NCI-H2081 treated with DMSO at 0.1 percent for 48 hours (cell line): ENCODE data around the gene UPF3B.
A peak's percentile ranks its signal among the peaks of the same experiment; 100 is the strongest.
"Not testable (repeated sequence)": the region's sequence is repeated elsewhere in the genome, so short reads cannot be mapped to it uniquely, and the experiment has no call there.

Experiments used
- DNase-seq: peaks from one replicate; lab custom pipeline; 2025; lab: John Stamatoyannopoulos, UW

The UPF3B gene

GRCh38 chrX:119852382-119853353 lies at the start of gene UPF3B:
TSS of gene UPF3B (minus strand) at chrX:119852963. CDS start at chrX:119852928, 35 bp downstream.
- DNase-seq = peak; percentile 100

- DNase-seq = no peak
Observed at GRCh38 chrX:119900976-119901375, 48.2 kb upstream of the UPF3B start.

- no peak for DNase-seq
Observed at GRCh38 chrX:119899125-119899524, 46.4 kb upstream of the UPF3B start.

- no peak for DNase-seq
Observed at GRCh38 chrX:119895843-119896326, 43.1 kb upstream of the UPF3B start, which contains the start of gene AKAP14. TSS of gene AKAP14 (plus strand) at chrX:119895893. CDS start at chrX:119903224, 7,331 bp downstream.

GRCh38 chrX:119891961-119892692 lies 39.4 kb upstream of the UPF3B start:
- not testable (repeated sequence) for DNase-seq

- DNase-seq = not testable (repeated sequence)
Observed at GRCh38 chrX:119890626-119891025, 37.9 kb upstream of the UPF3B start.

GRCh38 chrX:119887721-119888425 lies 35.1 kb upstream of the UPF3B start:
- no peak for DNase-seq

GRCh38 chrX:119885554-119886428 lies 33.0 kb upstream of the UPF3B start:
- no peak for DNase-seq

GRCh38 chrX:119880552-119881437 lies 28.0 kb upstream of the UPF3B start:
- peak; percentile 47 for DNase-seq

- DNase-seq = no peak
Observed at GRCh38 chrX:119880076-119880475, 27.3 kb upstream of the UPF3B start.

GRCh38 chrX:119878740-119879139 lies 26.0 kb upstream of the UPF3B start:
- DNase-seq = no peak

GRCh38 chrX:119871599-119872395 lies 19.0 kb upstream of the UPF3B start, which contains the start of the genes NDUFA1 and RNF113A:
TSS of gene NDUFA1 (plus strand) at chrX:119871832. CDS start at chrX:119871912, 80 bp downstream.
TSS of gene RNF113A (minus strand) at chrX:119871733. CDS start at chrX:119871613, 120 bp downstream.
- peak; percentile 81 for DNase-seq

GRCh38 chrX:119871245-119871598 lies 18.5 kb upstream of the UPF3B start:
- DNase-seq = no peak

GRCh38 chrX:119870626-119871131 lies 17.9 kb upstream of the UPF3B start:
- no peak for DNase-seq

GRCh38 chrX:119853444-119853843 lies 681 bp upstream of the UPF3B start:
- no peak for DNase-seq

- no peak for DNase-seq
Observed at GRCh38 chrX:119833905-119834304, 18.9 kb downstream of the UPF3B start.

- DNase-seq = no peak
Observed at GRCh38 chrX:119828446-119828845, 24.3 kb downstream of the UPF3B start.

- DNase-seq = no peak
Observed at GRCh38 chrX:119826399-119826959, 26.3 kb downstream of the UPF3B start.
